ENCODE results near the gene NANOS2.

NANOS2 gene

GRCh38 chr19:45955905-45956608 lies 41.5 kb upstream of the NANOS2 start:
- TF ChIP-seq CTCF (conservative IDR thresholded peaks at IDR 0.05) (no peak), ZFX (IDR thresholded peaks at IDR 0.05) (no peak)

GRCh38 chr19:45954156-45954555 lies 39.6 kb upstream of the NANOS2 start:
- no peak overlapping the region for H3K27ac ChIP-seq
- TF ChIP-seq ZFX (IDR thresholded peaks at IDR 0.05) (no peak), CTCF (conservative IDR thresholded peaks at IDR 0.05) (no peak)

More at GRCh38 chr19:45955905-45956608, 41.5 kb upstream of the NANOS2 start:
- no peak overlapping the region for H3K27ac ChIP-seq

- no peak overlapping the region for H3K27ac ChIP-seq
- TF ChIP-seq ZFX (IDR thresholded peaks at IDR 0.05) (no peak), CTCF (conservative IDR thresholded peaks at IDR 0.05) (no peak)
Measured at GRCh38 chr19:45953676-45954075, 39.1 kb upstream of the NANOS2 start.

- H3K27ac ChIP-seq = no peak overlapping the region
- no peak for TF ChIP-seq ZFX (IDR thresholded peaks at IDR 0.05)
- TF ChIP-seq CTCF (conservative IDR thresholded peaks at IDR 0.05) = no peak
Measured at GRCh38 chr19:45952686-45953505, 38.3 kb upstream of the NANOS2 start.

- TF ChIP-seq ZFX (IDR thresholded peaks at IDR 0.05) (no peak), CTCF (conservative IDR thresholded peaks at IDR 0.05) (no peak)
- no peak overlapping the region for H3K27ac ChIP-seq
Measured at GRCh38 chr19:45952341-45952685, 37.7 kb upstream of the NANOS2 start.

GRCh38 chr19:45947926-45948325 lies 33.3 kb upstream of the NANOS2 start:
- no peak overlapping the region for H3K27ac ChIP-seq
- TF ChIP-seq CTCF (conservative IDR thresholded peaks at IDR 0.05) (no peak), ZFX (IDR thresholded peaks at IDR 0.05) (no peak)

- no peak for TF ChIP-seq ZFX (IDR thresholded peaks at IDR 0.05)
- no peak for TF ChIP-seq CTCF (conservative IDR thresholded peaks at IDR 0.05)
- H3K27ac ChIP-seq = no peak overlapping the region
Measured at GRCh38 chr19:45940515-45940805, 25.9 kb upstream of the NANOS2 start.

Measured in C4-2B (cell line).